ENCODE results near the gene SMARCA4.

Gene SMARCA4

DNA sequence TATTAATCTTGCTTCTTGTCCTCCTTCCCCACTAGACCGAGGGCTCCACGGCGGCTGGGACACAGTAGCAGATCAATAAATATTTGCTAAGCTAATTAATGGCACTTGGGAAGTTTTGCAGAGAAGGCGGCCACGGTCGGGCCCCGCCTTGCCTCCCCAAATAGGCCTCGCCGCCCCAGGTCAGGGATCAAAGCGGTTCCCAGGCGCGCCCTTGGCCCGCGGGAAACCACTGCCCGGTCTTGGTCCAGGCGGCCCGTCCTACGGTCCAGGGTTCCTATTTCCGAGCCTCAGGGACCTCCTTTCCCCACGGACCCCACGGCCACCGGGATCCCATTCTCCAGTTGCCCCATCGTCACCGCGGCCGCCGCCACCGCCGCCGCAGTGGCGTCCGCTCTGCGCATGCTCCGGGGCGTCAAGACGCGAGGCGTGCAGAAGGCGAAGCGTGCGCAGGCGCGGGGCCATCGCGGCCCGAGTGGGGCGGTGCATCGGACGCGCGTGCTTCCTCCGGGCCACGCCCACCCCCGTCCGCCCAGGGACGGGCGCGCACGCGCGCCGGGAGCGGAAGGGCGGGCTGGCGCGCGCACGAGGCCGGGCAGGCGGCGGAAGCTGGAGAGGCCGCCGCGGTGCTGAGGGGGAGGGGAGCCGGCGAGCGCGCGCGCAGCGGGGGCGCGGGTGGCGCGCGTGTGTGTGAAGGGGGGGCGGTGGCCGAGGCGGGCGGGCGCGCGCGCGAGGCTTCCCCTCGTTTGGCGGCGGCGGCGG is at the start of gene SMARCA4:
TSS of gene SMARCA4 (plus strand) at position 717 of the 759 bp plus-strand sequence. CDS start 23,122 bp downstream, outside the sequence.
- peak; percentile 72 to 80 for ATAC-seq

GRCh38 chr19:10911579-10912363 is 49.1 kb upstream of the SMARCA4 start:
- no peak for ATAC-seq

DNA sequence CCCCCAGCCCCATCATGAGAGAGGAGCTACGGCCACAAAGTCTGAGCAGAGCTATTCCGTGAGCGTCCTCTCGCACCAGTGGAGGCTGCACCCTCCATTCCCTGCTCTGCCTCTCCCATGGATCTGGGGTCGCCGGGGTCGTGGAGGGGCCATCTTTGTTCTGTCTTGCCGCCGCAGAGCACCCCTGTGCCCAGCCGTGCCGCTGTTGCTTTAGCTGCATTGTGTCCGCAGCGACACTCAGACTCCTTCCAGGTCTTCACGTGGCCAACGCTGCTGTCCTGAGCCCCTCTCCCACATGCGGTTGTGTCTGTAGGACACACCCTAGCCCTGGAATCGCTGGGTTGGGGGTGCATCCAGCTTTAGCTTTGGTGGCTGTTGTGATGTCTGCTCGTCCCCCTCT is 48.2 kb upstream of the SMARCA4 start:
- ATAC-seq = no peak

DNA sequence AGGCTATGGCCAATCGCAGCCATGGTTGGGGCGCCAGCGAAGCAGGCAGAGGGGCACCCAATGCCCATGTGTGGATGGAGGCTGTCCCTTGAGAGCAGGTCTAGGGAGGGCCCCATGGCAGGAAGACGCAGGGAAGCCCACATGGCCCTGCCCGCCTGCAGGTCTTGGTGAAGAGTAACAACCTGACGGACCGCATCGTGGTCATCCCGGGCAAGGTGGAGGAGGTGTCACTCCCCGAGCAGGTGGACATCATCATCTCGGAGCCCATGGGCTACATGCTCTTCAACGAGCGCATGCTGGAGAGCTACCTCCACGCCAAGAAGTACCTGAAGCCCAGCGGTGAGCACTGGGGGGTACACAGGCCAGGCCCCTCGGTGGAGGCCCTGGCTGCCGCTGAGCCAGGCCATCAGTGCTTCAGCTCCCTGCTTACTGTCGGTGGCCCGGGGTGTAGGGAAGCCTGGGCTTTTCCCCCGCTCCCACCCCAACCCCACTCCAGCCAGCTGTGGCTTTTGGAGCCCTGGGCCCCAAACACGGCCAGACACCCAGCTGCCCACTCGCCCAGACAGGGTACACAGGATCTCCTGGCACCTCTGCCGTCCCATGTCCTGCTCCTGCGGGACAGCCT is 47.0 kb upstream of the SMARCA4 start:
- ATAC-seq = no peak

DNA sequence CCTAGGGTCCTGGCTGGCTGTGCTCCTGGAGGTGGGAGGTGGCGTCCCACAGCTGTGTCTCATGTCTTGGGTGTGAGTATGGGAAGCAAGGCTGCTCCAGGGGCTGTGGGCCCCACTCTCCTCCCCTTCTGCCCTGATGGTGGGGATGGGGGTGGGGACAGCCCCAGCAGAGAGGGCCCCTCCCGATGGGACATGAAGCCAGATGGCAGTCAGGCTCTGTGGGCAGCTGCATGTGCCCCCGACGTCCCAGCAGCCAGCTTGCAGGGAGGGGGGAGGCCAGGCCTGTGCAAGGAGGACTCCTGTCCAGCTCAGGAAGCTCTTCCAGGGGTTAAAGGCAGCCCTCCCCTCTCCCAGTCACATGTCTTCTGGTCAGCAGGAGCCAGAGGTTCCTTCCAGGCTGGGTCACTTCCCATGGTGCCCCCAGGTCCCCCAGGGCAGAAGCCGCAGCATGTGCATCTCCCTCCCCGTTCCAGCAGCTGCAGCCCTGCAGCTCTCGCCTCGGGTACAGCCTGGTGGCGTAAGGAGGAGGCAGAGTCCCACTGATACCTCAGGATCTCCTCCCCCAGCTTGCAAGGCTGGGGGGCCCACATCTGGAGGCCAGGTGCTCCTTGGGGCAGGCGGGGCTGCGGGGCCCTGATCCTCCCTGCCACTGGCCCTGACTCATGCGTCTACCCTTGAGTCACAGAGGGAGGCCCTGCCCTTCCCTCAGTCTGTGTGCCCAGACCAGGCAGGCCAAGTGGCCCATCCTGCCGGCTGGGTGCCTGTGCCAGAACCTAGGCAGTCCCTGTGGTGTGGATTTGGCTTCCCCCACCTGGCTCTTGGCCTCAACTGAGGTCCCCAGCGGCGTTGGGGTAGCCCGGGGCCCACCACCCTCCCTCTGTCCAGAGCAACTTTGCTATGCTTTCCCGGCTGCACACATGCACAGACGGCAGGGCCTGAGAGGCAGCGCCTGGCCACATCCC is 45.4 kb upstream of the SMARCA4 start:
- no peak for ATAC-seq

DNA sequence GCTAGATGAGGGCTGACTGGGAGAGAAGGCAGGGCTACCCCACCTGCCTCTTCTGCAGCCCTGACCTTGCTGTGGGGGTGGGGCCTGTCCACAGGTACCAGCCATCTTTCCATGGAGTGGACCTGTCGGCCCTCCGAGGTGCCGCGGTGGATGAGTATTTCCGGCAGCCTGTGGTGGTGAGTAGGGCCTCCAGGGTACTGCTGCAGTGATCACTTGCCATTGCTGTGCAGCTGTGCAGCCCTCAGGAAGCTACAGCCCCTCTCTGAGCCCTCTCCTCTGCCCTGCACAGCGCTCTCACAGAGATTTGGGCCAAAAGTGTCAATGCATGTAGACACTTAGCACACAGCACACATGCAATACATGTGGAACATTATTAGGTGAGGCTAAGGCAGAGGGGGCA is 44.2 kb upstream of the SMARCA4 start:
- ATAC-seq = no peak

DNA sequence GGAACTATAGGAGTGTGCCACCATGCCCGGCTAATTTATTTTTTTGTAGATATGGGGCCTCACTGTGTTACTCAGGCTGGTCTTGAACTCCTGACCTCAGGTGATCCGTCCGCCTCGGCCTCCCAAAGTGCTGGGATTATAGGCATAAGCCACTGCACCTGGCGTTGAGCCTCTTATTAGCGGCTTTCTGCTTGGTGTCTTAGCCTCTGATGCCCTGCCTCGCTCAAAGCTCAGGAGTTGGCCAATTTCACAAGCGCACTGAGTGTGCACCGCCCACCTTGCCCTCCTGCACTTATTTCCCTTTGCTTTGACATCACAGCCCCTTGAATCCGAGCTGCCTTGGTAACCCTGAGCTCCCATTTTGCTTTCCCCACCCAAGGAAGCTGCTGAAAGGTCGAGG is 42.5 kb upstream of the SMARCA4 start:
- ATAC-seq = no peak

DNA sequence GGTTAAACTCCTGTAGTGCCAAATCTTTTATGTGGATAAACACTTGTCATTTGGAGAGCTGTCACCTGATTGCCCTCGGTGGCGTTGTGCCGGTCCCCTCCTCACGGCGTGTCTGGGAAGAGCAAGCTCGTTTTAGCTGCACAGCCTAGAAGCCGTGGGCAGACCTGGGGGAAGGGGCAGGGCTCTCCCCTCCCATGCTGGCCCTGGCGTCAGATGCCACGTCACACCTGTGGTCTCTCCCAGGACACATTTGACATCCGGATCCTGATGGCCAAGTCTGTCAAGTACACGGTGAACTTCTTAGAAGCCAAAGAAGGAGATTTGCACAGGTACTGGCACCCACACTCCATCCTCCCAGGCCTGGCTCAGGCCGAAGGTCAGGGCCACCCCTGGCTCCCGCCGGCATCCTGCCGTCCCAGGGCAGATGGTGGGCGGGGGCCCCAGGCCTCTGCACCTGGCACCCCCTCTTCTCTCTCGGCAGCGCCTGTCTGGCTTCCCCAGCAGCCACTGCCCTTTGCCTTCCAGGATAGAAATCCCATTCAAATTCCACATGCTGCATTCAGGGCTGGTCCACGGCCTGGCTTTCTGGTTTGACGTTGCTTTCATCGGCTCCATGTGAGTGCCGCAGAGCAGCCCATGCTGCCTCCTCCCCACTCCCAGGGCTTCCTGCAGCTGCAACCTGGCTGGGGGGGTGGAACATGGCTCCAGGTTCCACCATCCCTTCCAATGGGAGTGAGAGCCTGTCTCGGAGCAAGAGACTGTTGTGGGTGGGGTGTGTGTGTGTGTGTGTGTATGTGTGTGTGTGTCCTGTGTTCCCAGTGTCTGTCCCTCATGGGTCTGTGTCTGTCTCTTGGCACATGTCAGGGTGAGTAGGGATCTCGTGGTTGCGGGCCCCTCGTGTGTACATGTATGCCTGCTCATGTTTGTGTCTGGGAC is 41.2 kb upstream of the SMARCA4 start:
- no peak for ATAC-seq

- ATAC-seq = no peak
These were observed 40.6 kb upstream of the SMARCA4 start for GRCh38 chr19:10920288-10920655.

- no peak for ATAC-seq
These were observed 40.0 kb upstream of the SMARCA4 start for GRCh38 chr19:10920781-10921180.

- no peak for ATAC-seq
These were observed 39.5 kb upstream of the SMARCA4 start for GRCh38 chr19:10921199-10921909.

GRCh38 chr19:10921910-10922637 is 38.8 kb upstream of the SMARCA4 start:
- no peak for ATAC-seq

DNA sequence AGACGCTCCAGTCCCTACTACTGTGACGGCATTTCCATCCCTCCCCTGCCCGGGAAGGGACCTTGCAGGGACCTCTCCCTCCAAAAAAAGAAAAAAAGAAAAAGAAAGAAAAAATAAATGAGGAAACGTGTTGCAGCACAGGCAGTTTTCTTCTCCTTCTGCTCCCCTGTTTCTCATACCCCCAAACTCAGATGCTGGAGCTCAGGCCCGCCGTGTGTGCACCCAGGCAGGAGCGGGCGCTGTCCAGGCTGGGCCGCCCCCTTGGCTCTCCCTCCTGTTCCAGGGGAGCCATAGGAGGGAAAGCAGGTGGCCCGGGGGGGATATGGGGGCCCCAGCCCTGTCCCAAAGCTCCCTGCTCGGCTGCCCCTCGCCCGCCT is 38.2 kb upstream of the SMARCA4 start:
- no peak for ATAC-seq

DNA sequence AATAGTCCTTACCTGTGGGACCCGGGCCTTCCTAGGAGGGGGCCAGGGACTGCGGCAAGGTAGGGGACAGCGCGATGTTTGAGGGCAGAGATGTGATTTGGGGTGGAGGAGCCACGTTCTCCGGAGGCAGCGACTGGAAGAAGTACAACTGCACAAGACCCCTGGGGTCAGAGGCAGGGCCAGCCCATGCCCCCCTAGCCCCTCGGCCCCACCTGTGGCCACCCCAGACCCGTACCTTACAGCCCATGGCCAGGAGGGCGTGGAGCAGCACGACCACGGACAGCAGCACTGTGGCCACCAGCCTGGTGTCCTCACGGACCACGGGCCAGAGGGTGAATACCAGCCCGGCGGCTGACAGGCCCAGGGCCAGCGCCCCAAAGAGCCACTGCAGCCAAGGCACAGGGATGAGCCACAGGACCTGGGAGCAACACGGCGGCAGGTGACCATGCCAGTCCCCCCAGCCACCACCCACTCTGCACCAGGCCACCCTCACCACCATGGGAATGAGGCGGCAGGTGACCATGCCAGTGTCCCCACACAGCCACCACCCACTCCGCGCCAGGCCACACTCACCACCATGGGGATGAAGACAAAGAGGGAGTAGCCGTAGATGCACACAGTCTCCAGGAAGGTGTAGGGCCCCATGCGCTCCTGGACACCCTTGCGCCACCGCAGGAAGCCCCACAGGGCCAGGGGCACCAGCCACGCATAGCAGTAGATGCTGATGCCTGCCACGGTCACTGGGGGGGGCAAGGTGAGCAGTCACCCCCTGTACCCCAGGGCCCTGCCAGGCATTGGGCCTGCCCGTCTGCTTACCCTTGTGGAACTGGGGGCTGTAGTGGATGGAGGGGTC is 37.3 kb upstream of the SMARCA4 start:
- no peak for ATAC-seq

GRCh38 chr19:10924597-10924996 is 36.2 kb upstream of the SMARCA4 start:
- ATAC-seq = no peak

DNA sequence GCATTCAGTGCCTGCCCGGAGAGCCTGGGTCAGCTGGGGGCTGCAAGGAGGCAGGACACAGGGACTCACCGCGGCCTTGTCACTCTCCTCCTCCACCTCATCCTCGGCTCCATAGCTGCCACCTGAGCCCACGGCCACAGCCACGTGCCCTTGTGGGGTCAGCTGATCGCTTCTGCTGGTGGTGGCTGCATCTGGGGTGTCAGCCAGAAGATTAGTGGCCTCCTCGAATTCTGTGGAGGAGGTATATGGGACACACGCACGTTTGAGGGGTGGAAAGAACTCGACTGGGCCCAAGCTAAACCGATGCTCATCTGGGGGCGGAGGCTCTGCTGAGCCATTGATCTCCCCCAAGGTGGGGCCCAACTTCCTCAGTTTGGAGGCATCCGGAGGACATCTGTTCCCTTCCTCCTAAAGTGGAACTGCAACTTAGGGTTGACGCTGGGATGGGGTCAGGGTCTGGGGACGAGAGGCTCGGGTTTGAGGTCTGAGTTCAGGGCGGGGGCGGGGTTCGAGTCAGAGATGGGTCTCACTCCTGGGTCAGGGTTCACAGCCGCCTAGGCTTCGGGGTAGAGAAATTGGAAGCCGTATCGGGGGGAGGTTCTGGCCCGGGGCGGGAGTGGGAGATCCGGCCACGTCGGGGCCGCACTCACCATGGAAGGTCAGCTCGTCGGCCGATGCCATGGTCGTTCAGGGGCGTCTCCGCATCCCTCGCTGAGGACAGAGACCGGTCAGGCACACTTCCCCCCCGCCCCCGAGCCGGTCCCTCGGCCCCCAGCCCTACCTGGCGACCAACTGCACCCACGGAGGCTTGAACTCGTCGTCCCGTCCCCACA is 32.9 kb upstream of the SMARCA4 start:
- ATAC-seq = peak in 1 of 2 donors; percentile 2

DNA sequence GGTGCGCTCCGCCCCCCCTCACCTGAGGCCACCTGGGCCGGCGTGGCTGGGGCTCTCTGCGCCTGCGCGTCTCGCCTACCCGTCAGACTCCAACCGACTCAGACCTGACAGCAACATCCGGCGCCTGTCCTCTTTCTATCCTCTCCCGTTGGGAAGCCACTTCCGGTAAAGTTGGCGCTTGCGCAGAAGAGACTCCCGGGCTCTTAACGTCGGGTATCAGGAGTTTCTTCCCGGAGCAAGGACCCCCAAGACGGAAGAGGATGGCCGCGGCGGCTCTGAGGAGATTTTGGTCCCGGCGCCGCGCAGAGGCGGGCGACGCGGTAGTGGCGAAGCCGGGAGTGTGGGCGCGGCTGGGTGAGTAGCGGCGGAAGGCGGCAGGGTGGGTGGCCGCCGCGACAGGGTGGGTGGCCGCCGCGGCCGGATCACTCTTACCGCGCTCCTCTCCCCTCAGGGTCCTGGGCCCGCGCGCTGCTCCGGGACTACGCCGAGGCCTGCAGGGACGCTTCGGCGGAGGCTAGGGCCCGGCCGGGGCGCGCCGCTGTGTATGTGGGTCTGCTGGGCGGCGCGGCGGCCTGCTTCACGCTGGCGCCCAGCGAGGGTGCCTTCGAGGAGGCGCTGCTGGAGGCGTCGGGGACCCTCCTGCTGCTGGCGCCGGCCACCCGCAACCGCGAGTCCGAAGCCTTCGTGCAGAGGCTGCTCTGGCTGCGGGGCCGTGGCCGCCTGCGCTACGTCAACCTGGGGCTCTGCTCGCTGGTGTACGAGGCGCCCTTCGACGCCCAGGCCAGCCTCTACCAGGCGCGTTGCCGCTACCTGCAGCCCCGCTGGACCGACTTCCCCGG is 32.0 kb upstream of the SMARCA4 start, which contains the start of the genes TIMM29 and YIPF2:
TSS of gene TIMM29 (plus strand) at position 249 of the 839 bp plus-strand sequence. CDS start at position 261, 12 bp downstream.
TSS of gene YIPF2 (minus strand) at position 77 of the 839 bp plus-strand sequence. CDS start 229 bp downstream, outside the sequence.
- ATAC-seq = peak; percentile 94

Data from activated CD4-positive, CD25-positive, alpha-beta regulatory T cell treated with anti-CD3 and anti-CD28 coated beads, Interleukin-2, amount 50 U/mL, for 24 hours (primary cell).